NCI-H1930 (cell line): ENCODE results near the gene KCNIP2.
A peak's percentile ranks its signal among the peaks of the same experiment; 100 is the strongest.
"Not testable (repeated sequence)": the region's sequence is repeated elsewhere in the genome, so short reads cannot be mapped to it uniquely, and the experiment has no call there.

Experiments used
- DNase-seq, 2 experiments: peaks; one replicate each; lab custom pipeline; 2025; lab: John Stamatoyannopoulos, UW

Gene KCNIP2

GRCh38 chr10:101828766-101829551 lies 14.6 kb downstream of the KCNIP2 start:
- DNase-seq, result no peak

- no peak for DNase-seq
Measured at GRCh38 chr10:101827919-101828600, 15.5 kb downstream of the KCNIP2 start.

- no peak for DNase-seq
Measured at GRCh38 chr10:101826852-101827434, 16.7 kb downstream of the KCNIP2 start.

- no peak for DNase-seq
Measured at GRCh38 chr10:101824736-101825135, 18.9 kb downstream of the KCNIP2 start.

GRCh38 chr10:101818872-101819633 lies 24.5 kb downstream of the KCNIP2 start:
- peak in 1 of 2 experiments; percentile 63 for DNase-seq

GRCh38 chr10:101818119-101818871 lies 25.3 kb downstream of the KCNIP2 start, which contains the start of gene OGA:
OGA (minus strand) TSS chr10:101818444; CDS start chr10:101818022, 422 bp downstream.
- peak; percentile 91 to 92 for DNase-seq

- DNase-seq, result no peak
Measured at GRCh38 chr10:101817337-101818118, 26.1 kb downstream of the KCNIP2 start.

- DNase-seq, result no peak
Measured at GRCh38 chr10:101816913-101817336, 26.7 kb downstream of the KCNIP2 start.

GRCh38 chr10:101816376-101816775 lies 27.2 kb downstream of the KCNIP2 start:
- DNase-seq, result no peak

GRCh38 chr10:101814466-101815071 lies 29.0 kb downstream of the KCNIP2 start:
- DNase-seq, result no peak

- DNase-seq, result no peak
Measured at GRCh38 chr10:101812606-101813005, 31.0 kb downstream of the KCNIP2 start.

- DNase-seq, result no peak
Measured at GRCh38 chr10:101807158-101807557, 36.4 kb downstream of the KCNIP2 start.

- DNase-seq, result no peak
Measured at GRCh38 chr10:101803511-101803910, 40.1 kb downstream of the KCNIP2 start.

- DNase-seq, result no peak
Measured at GRCh38 chr10:101797403-101798059, 46.1 kb downstream of the KCNIP2 start.

- no peak for DNase-seq
Measured at GRCh38 chr10:101793526-101793925, 50.1 kb downstream of the KCNIP2 start.

GRCh38 chr10:101789686-101790085 lies 53.9 kb downstream of the KCNIP2 start:
- DNase-seq, result no peak

GRCh38 chr10:101789231-101789630 lies 54.4 kb downstream of the KCNIP2 start:
- not testable (repeated sequence) for DNase-seq

GRCh38 chr10:101785801-101786200 lies 57.8 kb downstream of the KCNIP2 start:
- no peak for DNase-seq

- DNase-seq, result no peak
Measured at GRCh38 chr10:101784558-101784957, 59.0 kb downstream of the KCNIP2 start.

- DNase-seq, result peak in 1 of 2 experiments; percentile 6
Measured at GRCh38 chr10:101783736-101784118, 59.9 kb downstream of the KCNIP2 start.
